GM15510 (cell line): Measurements from ENCODE around the gene ZNF396.
A peak's percentile ranks its signal among the peaks of the same experiment; 100 is the strongest.

Experiments used
- POLR2A ChIP-seq: IDR thresholded peaks from 3 replicates; pipeline ENCODE4 v1.6.1; 2011; ENCODE audit warnings: borderline replicate concordance; ENCODE audit not compliant: insufficient read length; ENCODE audit errors: extremely low read depth

The ZNF396 gene

GRCh38 chr18:35361570-35362321 lies 15.4 kb downstream of the ZNF396 start:
- no peak for TF ChIP-seq POLR2A

GRCh38 chr18:35355140-35355618 lies 22.0 kb downstream of the ZNF396 start:
- no peak for TF ChIP-seq POLR2A

GRCh38 chr18:35352778-35353177 lies 24.4 kb downstream of the ZNF396 start:
- TF ChIP-seq POLR2A = no peak

- no peak for TF ChIP-seq POLR2A
These were observed 24.9 kb downstream of the ZNF396 start for GRCh38 chr18:35352283-35352682.

GRCh38 chr18:35348001-35348400 lies 29.1 kb downstream of the ZNF396 start:
- no peak for TF ChIP-seq POLR2A

GRCh38 chr18:35345950-35346349 lies 31.2 kb downstream of the ZNF396 start:
- no peak for TF ChIP-seq POLR2A

GRCh38 chr18:35345460-35345921 lies 31.6 kb downstream of the ZNF396 start:
- TF ChIP-seq POLR2A = no peak

- TF ChIP-seq POLR2A = no peak
These were observed 32.2 kb downstream of the ZNF396 start for GRCh38 chr18:35344736-35345459.

- peak; percentile 81 for TF ChIP-seq POLR2A
These were observed 33.0 kb downstream of the ZNF396 start, which contains the start of gene ZNF24 for GRCh38 chr18:35343936-35344735. ZNF24 (minus strand) TSS chr18:35344420; CDS start chr18:35340650, 3,770 bp downstream.

- no peak for TF ChIP-seq POLR2A
These were observed 33.6 kb downstream of the ZNF396 start for GRCh38 chr18:35343488-35343935.

- TF ChIP-seq POLR2A = no peak
These were observed 39.9 kb downstream of the ZNF396 start for GRCh38 chr18:35337286-35337685.

GRCh38 chr18:35335866-35336265 lies 41.3 kb downstream of the ZNF396 start:
- no peak for TF ChIP-seq POLR2A

- TF ChIP-seq POLR2A = no peak
These were observed 42.3 kb downstream of the ZNF396 start for GRCh38 chr18:35334821-35335220.

GRCh38 chr18:35334212-35334611 lies 42.9 kb downstream of the ZNF396 start:
- TF ChIP-seq POLR2A = no peak

GRCh38 chr18:35331367-35332087 lies 45.6 kb downstream of the ZNF396 start:
- TF ChIP-seq POLR2A = no peak

- no peak for TF ChIP-seq POLR2A
These were observed 48.3 kb downstream of the ZNF396 start for GRCh38 chr18:35328868-35329267.
